ENCODE results near the gene TRAF4.
A peak's percentile ranks its signal among the peaks of the same experiment; 100 is the strongest.

TRAF4 gene

GRCh38 chr17:28747051-28747691, 3.4 kb downstream of the TRAF4 start:
- TF ChIP-seq CTCF (IDR thresholded peaks at IDR 0.05; ENCODE audit: extremely low read depth, insufficient read depth, missing control alignments), result no peak
- no peak for DNase-seq (ENCODE audit: low spot score)
- in situ Hi-C loops (cut with MboI; ENCODE audit: low pct_unique_long_range_greater_than_20kb, low sequenced_read_pairs, unreplicated experiment), result no loop called here

- in situ Hi-C loops (cut with MboI; ENCODE audit: low pct_unique_long_range_greater_than_20kb, low sequenced_read_pairs, unreplicated experiment), result no loop called here
- no peak for DNase-seq (ENCODE audit: low spot score)
- no peak for TF ChIP-seq CTCF (IDR thresholded peaks at IDR 0.05; ENCODE audit: extremely low read depth, insufficient read depth, missing control alignments)
These were observed 4.3 kb downstream of the TRAF4 start for GRCh38 chr17:28747801-28748750.

- no peak for DNase-seq (ENCODE audit: low spot score)
- in situ Hi-C loops (cut with MboI; ENCODE audit: low pct_unique_long_range_greater_than_20kb, low sequenced_read_pairs, unreplicated experiment), result no loop called here
- no peak for TF ChIP-seq CTCF (IDR thresholded peaks at IDR 0.05; ENCODE audit: extremely low read depth, insufficient read depth, missing control alignments)
These were observed 5.2 kb downstream of the TRAF4 start for GRCh38 chr17:28748852-28749515.

GRCh38 chr17:28749516-28750177, 5.8 kb downstream of the TRAF4 start:
- in situ Hi-C loops (cut with MboI; ENCODE audit: low pct_unique_long_range_greater_than_20kb, low sequenced_read_pairs, unreplicated experiment), result no loop called here
- no peak for TF ChIP-seq CTCF (IDR thresholded peaks at IDR 0.05; ENCODE audit: extremely low read depth, insufficient read depth, missing control alignments)
- DNase-seq (ENCODE audit: low spot score), result no peak

GRCh38 chr17:28750178-28751047, 6.6 kb downstream of the TRAF4 start:
- peak; percentile 98 for TF ChIP-seq CTCF (IDR thresholded peaks at IDR 0.05; ENCODE audit: extremely low read depth, insufficient read depth, missing control alignments)
- peak; percentile 82 for DNase-seq (ENCODE audit: low spot score)
- in situ Hi-C loops (cut with MboI; ENCODE audit: low pct_unique_long_range_greater_than_20kb, low sequenced_read_pairs, unreplicated experiment), result no loop called here
